Neural cell (in vitro differentiated cells): ENCODE data around the gene ZNF276. TPM values are rescaled to one million over a fixed set of nuclear protein-coding genes. Genes with fewer than 3 reads are reported as not detected.

Experiments
- H2AFZ ChIP-seq: fragments of 200-600, 300-800 bp; sonication (generic), shearing (Covaris generic); 2 replicates; pipeline ENCODE4 v1.6.0; 2014; ENCODE audit warnings: low read depth, mild to moderate bottlenecking, antibody characterized with exemption, low read length, moderate library complexity
- H3F3A ChIP-seq: fragments of 200-600 bp; shearing (Covaris generic); 2 replicates; pipeline ENCODE4 v1.6.1; 2016; ENCODE audit warnings: mild to moderate bottlenecking, moderate library complexity, mixed read lengths, antibody characterized with exemption, low read length; ENCODE audit not compliant: insufficient read depth, poor library complexity, severe bottlenecking
- H3K27ac ChIP-seq: fragments of 200-600, 300-800 bp; sonication (generic), shearing (Covaris generic); 2 replicates; pipeline ENCODE4 v1.5.1; 2014; ENCODE audit warnings: mild to moderate bottlenecking, low read length, moderate library complexity
- H3K27me3 ChIP-seq: fragments of 300-800, 200-600 bp; sonication (generic), shearing (Covaris generic); 2 replicates; pipeline ENCODE4 v1.6.0; 2014; ENCODE audit warnings: mild to moderate bottlenecking, low read depth, low read length, moderate library complexity; ENCODE audit not compliant: insufficient read depth
- H3K36me3 ChIP-seq: fragments of 300-800, 200-600 bp; sonication (generic), shearing (Covaris generic); 2 replicates; pipeline ENCODE4 v1.5.1; 2014; ENCODE audit warnings: mild to moderate bottlenecking, antibody characterized with exemption, low read length, moderate library complexity; ENCODE audit not compliant: insufficient read depth
- H3K4me2 ChIP-seq: fragments of 300-800, 200-600 bp; sonication (generic), shearing (Covaris generic); 2 replicates; pipeline ENCODE4 v1.6.0; 2014; ENCODE audit warnings: mild to moderate bottlenecking, low read length
- H3K4me3 ChIP-seq: fragments of 300-800, 200-600 bp; sonication (generic), shearing (Covaris generic); 2 replicates; pipeline ENCODE4 v1.5.1; 2014; ENCODE audit warnings: mild to moderate bottlenecking, low read length, moderate library complexity
- H3K79me2 ChIP-seq: fragments of 200-600 bp; shearing (Covaris generic); replicated peaks from 2 replicates; pipeline ENCODE4 v1.6.0; 2014; ENCODE audit warnings: mild to moderate bottlenecking, low read length, moderate library complexity; ENCODE audit not compliant: insufficient read depth
- H3K9ac ChIP-seq: fragments of 300-800, 200-600 bp; sonication (generic), shearing (Covaris generic); 2 replicates; pipeline ENCODE4 v1.6.1; 2016; ENCODE audit warnings: mild to moderate bottlenecking, low read length, mixed read lengths
- H3K9me2 ChIP-seq: fragments of 200-600 bp; shearing (Covaris generic); 2 replicates; pipeline ENCODE4 v1.6.1; 2016; ENCODE audit warnings: mild to moderate bottlenecking, low read length, mixed read lengths; ENCODE audit not compliant: insufficient read depth
- H3K9me3 ChIP-seq: fragments of 200-600, 300-800 bp; sonication (generic), shearing (Covaris generic); 2 replicates; pipeline ENCODE4 v1.6.1; 2016; ENCODE audit warnings: mild to moderate bottlenecking, mixed run types, low read length, moderate library complexity, mixed read lengths
- H4K20me1 ChIP-seq: fragments of 200-600 bp; shearing (Covaris generic); 2 replicates; pipeline ENCODE4 v1.6.1; 2016; ENCODE audit warnings: mild to moderate bottlenecking, mixed run types; ENCODE audit not compliant: insufficient read depth
- CTCF ChIP-seq: fragments of 450-650 bp; IDR thresholded peaks from 2 replicates; pipeline ENCODE4 v1.5.1; 2014; ENCODE audit warnings: antibody characterized with exemption, mild to moderate bottlenecking, moderate library complexity; ENCODE audit not compliant: poor library complexity, severe bottlenecking
- EP300 ChIP-seq: fragments of 450-650 bp; conservative IDR thresholded peaks from 2 replicates; pipeline ENCODE4 v1.6.1; 2014; ENCODE audit warnings: antibody characterized with exemption, mild to moderate bottlenecking, moderate library complexity; ENCODE audit not compliant: poor library complexity, severe bottlenecking
- EZH2 ChIP-seq: fragments of 200-600, 300-800 bp; shearing (Covaris generic), sonication (generic); IDR thresholded peaks from 2 replicates; pipeline ENCODE4 v1.6.1; 2014; ENCODE audit warnings: antibody characterized with exemption, low read length, borderline replicate concordance, mild to moderate bottlenecking; ENCODE audit not compliant: insufficient read depth, poor library complexity, severe bottlenecking
- MXI1 ChIP-seq: fragments of 450-650 bp; conservative IDR thresholded peaks from 2 replicates; pipeline ENCODE4 v1.6.1; 2014; ENCODE audit warnings: antibody characterized with exemption, mild to moderate bottlenecking; ENCODE audit not compliant: poor library complexity, severe bottlenecking
- POLR2AphosphoS5 ChIP-seq: IDR thresholded peaks from 2 replicates; pipeline ENCODE4 v1.6.1; 2012
- RAD21 ChIP-seq: fragments of 450-650 bp; conservative IDR thresholded peaks from 2 replicates; pipeline ENCODE4 v1.6.1; 2014; ENCODE audit warnings: antibody characterized with exemption, mild to moderate bottlenecking, moderate library complexity
- REST ChIP-seq: IDR thresholded peaks from 2 replicates; pipeline ENCODE4 v1.6.1; 2012; ENCODE audit warnings: borderline replicate concordance
- SMC3 ChIP-seq: fragments of 450-650 bp; conservative IDR thresholded peaks from 2 replicates; pipeline ENCODE4 v1.6.1; 2014; ENCODE audit warnings: antibody characterized with exemption, mild to moderate bottlenecking, moderate library complexity; ENCODE audit not compliant: poor library complexity
- TAF1 ChIP-seq: IDR thresholded peaks from 2 replicates; pipeline ENCODE4 v1.6.1; 2012; ENCODE audit warnings: low read depth
- polyA plus RNA-seq: library from polyadenylated mRNA; depleted of rRNA; stranded (reverse); fragments of >200 nt; gene quantifications from 2 replicates; pipeline ENCODE4 v1.2.3, GENCODE V29; 2014

ZNF276 gene
- polyA plus RNA-seq, 1 donor from 2014 or later = 35.4 TPM

GRCh38 chr16:89730610-89731234 lies 9.4 kb downstream of the ZNF276 start:
- no peaks in the 10 kb centered on the region for H3K9me2 ChIP-seq
- no peak for TF ChIP-seq SMC3
- TF ChIP-seq RAD21 = no peak
- TF ChIP-seq CTCF = no peak
- no peak for TF ChIP-seq POLR2AphosphoS5
- no peak for TF ChIP-seq EZH2
- no peak for TF ChIP-seq EP300
- no peak for TF ChIP-seq MXI1
- no peak for TF ChIP-seq REST
- no peak for TF ChIP-seq TAF1
- no peaks in the 10 kb centered on the region for H3K79me2 ChIP-seq
- H3K27ac ChIP-seq = no peak overlapping the region
- H4K20me1 ChIP-seq = no peaks in the 10 kb centered on the region
- no peak overlapping the region for H3K9ac ChIP-seq
- no peaks in the 10 kb centered on the region for H3K9me3 ChIP-seq
- no peaks in the 10 kb centered on the region for H3K36me3 ChIP-seq
- no peak overlapping the region for H3K4me2 ChIP-seq
- H3K27me3 ChIP-seq = no peaks in the 10 kb centered on the region
- no peak overlapping the region for H2AFZ ChIP-seq
- no peaks in the 10 kb centered on the region for H3F3A ChIP-seq
- H3K4me3 ChIP-seq = no peak overlapping the region

GRCh38 chr16:89732142-89732917 lies 11.0 kb downstream of the ZNF276 start:
- Histone ChIP-seq H3K27me3 (no peaks in the 10 kb centered on the region), H2AFZ (no peak overlapping the region), H3K9ac (no peak overlapping the region), H3K27ac (no peak overlapping the region), H3K4me2 (no peak overlapping the region), H3K9me2 (no peaks in the 10 kb centered on the region), H3K9me3 (no peaks in the 10 kb centered on the region), H3F3A (no peaks in the 10 kb centered on the region), H3K79me2 (no peaks in the 10 kb centered on the region), H3K36me3 (no peaks in the 10 kb centered on the region), H3K4me3 (no peak overlapping the region), H4K20me1 (no peaks in the 10 kb centered on the region)
- no peak for TF ChIP-seq TAF1
- TF ChIP-seq RAD21 = no peak
- no peak for TF ChIP-seq EP300
- TF ChIP-seq MXI1 = no peak
- no peak for TF ChIP-seq POLR2AphosphoS5
- no peak for TF ChIP-seq REST
